SH-SY5Y (cell line): ENCODE measurements around the gene ZNF226.

Experiments used
- GATA2 ChIP-seq: IDR thresholded peaks from 2 replicates; pipeline ENCODE4 v1.6.1; 2011; ENCODE audit warnings: mild to moderate bottlenecking, low read depth, low read length
- GATA3 ChIP-seq: IDR thresholded peaks from 2 replicates; pipeline ENCODE4 v1.6.1; 2011; ENCODE audit warnings: low read depth, mild to moderate bottlenecking, low read length, moderate library complexity

GRCh38 chr19:44141191-44142058, 23.5 kb upstream of the ZNF226 start, which contains the start of gene ZNF234:
- no peak; the same call in 1 of the 2 replicates for TF ChIP-seq GATA2
- TF ChIP-seq GATA3: no peak
